Uterus (tissue), 4 donors: ENCODE measurements around the gene KCNJ18. TPM values are rescaled to one million over a fixed set of nuclear protein-coding genes. Genes with fewer than 3 reads are reported as not detected.
"Not testable (repeated sequence)": the region's sequence is repeated elsewhere in the genome, so short reads cannot be mapped to it uniquely, and the experiment has no call there.

Experiments used
- DNase-seq, 2 donors: peaks; one replicate each; pipeline ENCODE4 v3.0.0-alpha.2; 2019 to 2020
- H3K27ac ChIP-seq, 2 donors: fragments of 200-600 bp; sonication (generic); 1 replicate in 1 of 2; 2 replicates in 1 of 2; pipeline ENCODE4 v1.5.1; 2016 to 2018
- H3K27me3 ChIP-seq, 2 donors: fragments of 200-600 bp; sonication (generic); one replicate each; pipeline ENCODE4 v1.5.1; 2018 to 2019; ENCODE audit warnings: control low read depth in 1 of 2
- H3K36me3 ChIP-seq, 2 donors: fragments of 200-600 bp; sonication (generic); one replicate each; pipeline ENCODE4 v1.5.1; 2019; ENCODE audit warnings: control low read depth in 1 of 2
- H3K4me1 ChIP-seq, 2 donors: fragments of 200-600 bp; sonication (generic); one replicate each; pipeline ENCODE4 v1.5.1; 2018 to 2019; ENCODE audit warnings: control low read depth in 1 of 2
- H3K4me3 ChIP-seq, 2 donors: fragments of 200-600 bp; sonication (generic); 1 replicate in 1 of 2; 2 replicates in 1 of 2; pipeline ENCODE4 v1.5.1; 2018 to 2019; ENCODE audit warnings: mild to moderate bottlenecking in 1 of 2
- H3K9me3 ChIP-seq, 2 donors: fragments of 200-600 bp; sonication (generic); one replicate each; pipeline ENCODE4 v1.5.1; 2019; ENCODE audit warnings: control low read depth in 1 of 2
- POLR2A ChIP-seq, 2 donors: fragments of 450-650 bp; IDR thresholded peaks; one replicate each; pipeline ENCODE4 v1.6.1; 2016; ENCODE audit warnings: antibody characterized with exemption in 2 of 2, mild to moderate bottlenecking in 1 of 2, moderate library complexity in 1 of 2
- intact Hi-C: fragments of 100-400 bp; cut with DNase I; formaldehyde crosslinking; loops from one replicate; pipeline ENCODE4 v1.15.1; 2023; ENCODE audit warnings: low total_unique reads
- total RNA-seq, 4 donors: library from RNA; depleted of rRNA in 3 of 4; stranded (reverse); fragments of >200 nt in 3 of 4; gene quantifications; one replicate each; pipeline versions ENCODE4 v1.1.0 to v1.2.4, GENCODE V29; 2014 to 2023
- donor health status: DM: yes; HTN: yes; CAD: no.

Gene KCNJ18
- total RNA-seq, 4 donors from 2014 or later = not detected

- H3K9me3 ChIP-seq, H3K4me1 ChIP-seq, H3K27me3 ChIP-seq, DNase-seq, H3K4me3 ChIP-seq, H3K36me3 ChIP-seq, intact Hi-C loops, H3K27ac ChIP-seq: not testable (repeated sequence)
Measured at GRCh38 chr17:21708612-21709535, 16.6 kb downstream of the KCNJ18 start.

- H3K36me3 ChIP-seq, H3K27me3 ChIP-seq, H3K4me1 ChIP-seq, DNase-seq, H3K9me3 ChIP-seq, H3K27ac ChIP-seq, H3K4me3 ChIP-seq, intact Hi-C loops: not testable (repeated sequence)
Measured at GRCh38 chr17:21709994-21710393, 17.7 kb downstream of the KCNJ18 start.

DNA sequence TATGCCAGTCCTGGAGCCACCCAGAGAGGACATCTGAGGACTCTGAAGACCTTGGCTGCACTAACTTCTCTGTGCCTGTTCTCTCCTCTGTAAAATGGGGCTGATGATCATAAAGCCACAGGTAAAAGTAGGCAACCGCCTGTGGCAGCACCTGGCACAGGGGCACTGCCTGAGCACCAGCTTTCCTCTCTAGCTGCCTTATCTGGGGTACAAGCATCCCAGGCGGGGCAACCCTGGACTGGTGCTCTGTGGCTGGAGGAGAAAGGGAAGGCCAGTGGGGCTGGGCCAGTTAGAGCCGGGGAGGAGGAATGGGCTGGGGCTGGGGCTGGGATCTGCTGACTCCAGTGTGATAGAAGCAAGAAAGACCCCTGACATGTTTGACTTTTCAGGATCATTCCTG is 18.2 kb downstream of the KCNJ18 start:
- H3K4me3 ChIP-seq, H3K4me1 ChIP-seq, H3K27ac ChIP-seq, DNase-seq, H3K27me3 ChIP-seq, H3K36me3 ChIP-seq, intact Hi-C loops, H3K9me3 ChIP-seq: not testable (repeated sequence)

DNA sequence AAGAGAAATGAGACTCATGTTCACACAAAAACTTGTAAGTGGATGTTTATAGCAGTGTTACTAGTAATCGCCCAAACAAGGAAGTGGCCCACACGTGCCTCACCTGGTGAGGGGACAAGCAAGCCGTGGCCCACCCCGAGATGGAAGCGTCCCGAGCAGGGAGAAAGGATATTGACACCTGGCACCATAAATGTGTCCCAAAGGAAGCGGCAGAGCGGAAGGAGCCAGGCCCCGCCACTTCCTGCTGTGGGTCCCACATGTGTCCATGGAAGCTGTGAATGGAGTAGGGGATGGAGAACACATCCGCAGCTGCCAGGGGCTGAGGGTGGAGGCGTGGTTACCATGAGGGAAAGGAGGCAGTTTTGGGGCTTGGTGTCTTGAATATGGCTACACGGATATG is 18.9 kb downstream of the KCNJ18 start:
- DNase-seq = no peak
- Histone ChIP-seq H3K4me1 (no peaks in the 10 kb centered on the region), H3K9me3 (no peaks in the 10 kb centered on the region), H3K36me3 (no peaks in the 10 kb centered on the region), H3K4me3 (no peak overlapping the region), H3K27me3 (no peaks in the 10 kb centered on the region), H3K27ac (no peak overlapping the region)
- no peak for TF ChIP-seq POLR2A (IDR thresholded peaks at IDR 0.05)
- intact Hi-C loops = no loop called here

DNA sequence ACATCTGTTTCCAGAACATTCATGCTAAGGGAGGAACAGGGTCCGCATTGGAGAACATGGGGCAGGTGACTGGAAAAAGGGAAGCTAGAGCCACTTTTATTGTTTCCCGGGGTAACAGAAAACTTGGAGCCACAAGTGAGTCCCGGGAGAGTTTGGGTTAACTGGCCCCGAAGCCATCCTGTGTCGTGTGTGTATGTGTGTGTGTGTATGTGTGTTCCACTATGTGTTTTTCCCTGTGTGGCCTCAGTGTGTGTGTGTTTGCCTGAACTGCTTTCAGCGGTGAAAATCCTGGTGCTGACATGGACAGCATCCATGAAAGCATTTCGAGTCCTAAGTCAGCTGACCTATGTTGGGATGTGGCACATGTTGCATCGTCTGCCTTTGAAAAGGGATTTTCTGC is 20.7 kb downstream of the KCNJ18 start:
- H3K9me3 ChIP-seq, H3K4me1 ChIP-seq, H3K4me3 ChIP-seq, H3K27ac ChIP-seq, DNase-seq, H3K36me3 ChIP-seq, H3K27me3 ChIP-seq, intact Hi-C loops: not testable (repeated sequence)

GRCh38 chr17:21713631-21714030 is 21.3 kb downstream of the KCNJ18 start:
- H3K27me3 ChIP-seq, intact Hi-C loops, DNase-seq, H3K27ac ChIP-seq, H3K4me3 ChIP-seq, H3K4me1 ChIP-seq, H3K9me3 ChIP-seq, H3K36me3 ChIP-seq: not testable (repeated sequence)

DNA sequence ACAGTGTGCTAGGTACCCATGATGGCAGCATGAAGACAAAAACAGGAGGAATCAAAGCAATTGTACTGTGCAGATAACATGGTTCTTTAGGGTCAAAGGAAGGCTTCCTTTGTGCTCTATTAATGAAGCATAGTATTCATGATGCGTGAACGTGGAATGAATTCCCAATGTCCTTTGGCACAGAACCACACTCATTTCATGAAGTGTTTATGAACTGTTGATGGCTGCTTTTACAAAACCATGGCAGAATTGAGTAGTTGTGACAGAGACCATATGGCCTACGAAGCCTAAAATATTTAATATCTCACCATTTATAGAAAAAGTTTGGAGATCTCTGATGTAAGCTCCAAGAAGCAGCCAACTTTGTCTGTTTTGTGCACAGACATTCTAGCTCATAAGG is 22.4 kb downstream of the KCNJ18 start:
- intact Hi-C loops, DNase-seq: not testable (repeated sequence)

DNA sequence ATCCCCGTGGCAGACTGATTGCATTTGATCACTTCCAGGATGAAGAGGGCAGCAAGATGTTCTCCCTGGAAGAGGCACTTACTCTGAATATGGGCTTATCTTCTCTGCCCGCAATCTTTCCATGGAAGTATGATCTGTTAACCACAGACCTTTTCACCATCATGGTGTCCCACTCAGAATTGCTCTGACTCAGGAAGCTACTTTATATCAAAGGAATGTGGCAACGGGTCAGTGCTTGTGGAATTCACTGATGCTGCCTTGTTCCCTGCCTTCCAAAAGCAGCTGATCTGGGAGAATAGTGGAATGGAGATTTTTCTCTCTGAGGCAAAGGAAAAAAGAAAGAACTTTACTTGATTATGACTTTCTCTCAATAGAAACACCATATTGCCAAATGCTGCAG is 23.6 kb downstream of the KCNJ18 start:
- H3K36me3 ChIP-seq, intact Hi-C loops, H3K4me3 ChIP-seq, H3K9me3 ChIP-seq, H3K27me3 ChIP-seq, H3K27ac ChIP-seq, H3K4me1 ChIP-seq, DNase-seq: not testable (repeated sequence)

More for the DNA sequence above, 22.4 kb downstream of the KCNJ18 start:
- H3K4me1 ChIP-seq, H3K36me3 ChIP-seq, H3K9me3 ChIP-seq, H3K4me3 ChIP-seq, H3K27me3 ChIP-seq, H3K27ac ChIP-seq: not testable (repeated sequence)

DNA sequence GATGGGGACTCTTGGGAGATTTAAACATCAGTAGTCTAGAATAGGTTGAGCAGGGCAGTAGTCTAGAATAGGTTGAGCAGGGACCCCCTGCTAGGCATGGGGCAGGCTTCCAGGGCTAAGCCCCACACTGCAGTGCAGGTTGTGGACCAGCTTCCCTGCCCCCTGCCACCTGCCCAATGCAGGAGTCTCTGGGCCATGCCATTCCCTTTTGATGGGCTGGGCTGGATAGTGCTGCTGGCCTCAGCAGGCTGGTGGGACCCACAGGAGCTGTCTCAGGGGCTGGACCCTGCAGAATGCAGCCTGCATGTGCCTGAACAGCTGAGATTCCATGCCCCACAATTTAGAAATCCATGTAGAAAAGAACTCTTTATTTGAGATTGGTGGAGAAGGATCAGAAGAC is 26.6 kb downstream of the KCNJ18 start:
- H3K27ac ChIP-seq, H3K4me1 ChIP-seq, H3K4me3 ChIP-seq, H3K9me3 ChIP-seq, DNase-seq, H3K36me3 ChIP-seq, H3K27me3 ChIP-seq, intact Hi-C loops: not testable (repeated sequence)

DNA sequence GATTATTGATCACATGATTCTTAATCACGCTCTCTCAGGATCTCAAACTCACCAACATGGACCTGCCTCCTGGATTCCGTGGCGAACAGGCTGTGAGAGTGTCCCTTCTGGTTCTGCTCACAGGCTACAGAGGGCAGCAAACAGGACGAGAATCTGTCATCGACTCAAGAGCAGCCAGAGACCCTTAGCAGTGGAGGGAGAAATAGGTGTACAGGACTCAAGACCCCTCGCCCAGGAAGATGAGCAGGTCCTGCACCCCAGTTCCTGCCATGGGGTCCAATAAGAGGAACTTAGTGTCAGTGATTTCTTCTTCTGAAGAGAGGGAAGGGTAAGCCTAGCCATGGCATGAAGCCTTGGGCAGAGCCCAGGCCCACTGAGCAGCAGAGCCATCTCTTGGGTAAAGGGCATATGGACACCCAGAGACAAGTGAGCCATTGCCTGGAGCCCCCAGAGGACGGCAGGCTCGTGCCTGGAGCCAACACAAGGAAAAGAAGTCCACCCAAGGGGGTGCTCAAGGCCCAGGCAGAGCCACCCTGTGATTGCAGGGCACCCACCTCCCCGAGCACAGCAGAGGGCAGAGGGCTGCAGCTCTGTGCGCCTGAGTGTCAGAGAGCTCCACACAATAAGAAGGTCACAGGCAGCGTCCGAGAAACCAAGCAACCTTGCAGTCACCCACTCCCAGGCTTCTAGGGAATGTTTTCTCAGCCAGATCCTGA is 27.3 kb downstream of the KCNJ18 start:
- intact Hi-C loops, H3K4me3 ChIP-seq, DNase-seq, H3K27ac ChIP-seq, H3K36me3 ChIP-seq, H3K9me3 ChIP-seq, H3K27me3 ChIP-seq, H3K4me1 ChIP-seq: not testable (repeated sequence)

- intact Hi-C loops, H3K27me3 ChIP-seq, H3K36me3 ChIP-seq, H3K4me3 ChIP-seq, H3K27ac ChIP-seq, H3K4me1 ChIP-seq, H3K9me3 ChIP-seq, DNase-seq: not testable (repeated sequence)
Measured at GRCh38 chr17:21720566-21720965, 28.2 kb downstream of the KCNJ18 start.

DNA sequence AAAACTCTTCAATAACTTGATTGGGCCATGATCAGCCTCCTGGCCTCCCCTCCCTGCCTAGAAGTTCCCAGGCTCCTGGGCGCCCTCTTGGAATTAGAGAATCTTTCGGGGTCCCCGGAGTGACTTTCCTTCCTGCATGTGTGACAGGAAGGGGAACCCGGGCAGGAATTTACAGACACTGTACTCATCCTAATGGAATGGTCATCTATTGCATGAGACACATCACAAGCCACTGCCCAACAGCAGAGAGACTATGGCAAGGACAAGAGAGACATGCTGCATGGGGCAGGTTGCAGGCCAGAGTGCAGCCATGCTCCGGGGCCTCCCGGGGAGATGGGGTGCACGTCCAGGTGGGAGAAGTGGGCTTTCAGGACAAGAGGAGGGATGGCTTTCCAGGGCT is 29.9 kb downstream of the KCNJ18 start:
- DNase-seq, H3K4me3 ChIP-seq, intact Hi-C loops: not testable (repeated sequence)

DNA sequence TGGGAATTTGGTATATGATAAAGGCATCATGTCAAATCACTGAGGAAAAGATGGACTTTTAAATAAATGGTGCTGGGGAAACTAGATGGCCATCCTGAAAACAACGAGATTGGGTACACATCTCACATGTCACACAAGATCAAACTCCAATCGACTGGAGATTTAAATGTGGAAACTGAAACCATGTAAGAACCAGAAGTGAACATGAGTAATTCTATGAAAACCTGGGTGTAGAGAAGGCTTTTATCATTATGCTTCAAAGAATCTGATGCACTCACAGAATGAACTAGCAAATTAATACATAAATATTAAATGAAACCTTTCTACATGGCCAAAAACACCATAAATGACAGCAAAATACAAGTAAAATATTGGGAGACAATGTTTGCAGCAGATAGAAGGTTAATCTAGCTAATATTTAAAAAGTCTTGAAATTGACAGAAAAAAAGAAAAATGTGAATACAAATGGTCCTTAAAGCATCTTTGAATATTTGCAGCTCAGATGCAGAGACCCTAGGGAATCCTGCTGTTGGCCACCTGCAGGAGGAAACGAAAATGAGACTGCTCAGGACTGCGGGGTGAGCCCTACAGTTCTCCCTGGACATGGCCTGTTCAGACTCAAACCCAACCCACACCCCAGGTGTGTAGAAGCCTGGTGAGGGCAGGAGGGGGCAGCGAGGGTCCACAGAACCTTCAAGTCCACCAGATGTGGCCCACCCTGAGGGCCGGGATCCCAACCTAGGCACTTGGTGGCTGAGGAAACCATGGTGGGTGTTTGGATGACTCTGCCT is 32.1 kb downstream of the KCNJ18 start:
- H3K9me3 ChIP-seq, DNase-seq, intact Hi-C loops, H3K4me3 ChIP-seq, H3K27me3 ChIP-seq, H3K27ac ChIP-seq, H3K36me3 ChIP-seq, H3K4me1 ChIP-seq: not testable (repeated sequence)

More for the DNA sequence above, 29.9 kb downstream of the KCNJ18 start:
- not testable (repeated sequence) for H3K9me3 ChIP-seq, H3K36me3 ChIP-seq, H3K4me1 ChIP-seq, H3K27ac ChIP-seq, H3K27me3 ChIP-seq
